K562 (cell line): Measurements from ENCODE around the gene SATB1.

Experiments
- CHD2 ChIP-seq: IDR thresholded peaks from 2 replicates; pipeline ENCODE4 v1.6.1; 2011; ENCODE audit warnings: low read depth, low read length
- EGR1 ChIP-seq: fragments of 450-650 bp; conservative IDR thresholded peaks from 2 replicates; pipeline ENCODE4 v1.6.1; 2017; ENCODE audit warnings: mild to moderate bottlenecking
- POLR2A ChIP-seq: fragments of 450-650 bp; conservative IDR thresholded peaks from 2 replicates; pipeline ENCODE4 v1.6.1; 2016
- RB1 ChIP-seq: fragments of 450-650 bp; IDR thresholded peaks from 2 replicates; pipeline ENCODE4 v1.6.1; 2017; ENCODE audit warnings: low read depth, mild to moderate bottlenecking
- ZNF12 ChIP-seq: sonication (generic); formaldehyde crosslinking; IDR thresholded peaks from 2 replicates; pipeline ENCODE4 v1.4.0; 2020; ENCODE audit warnings: mild to moderate bottlenecking, missing genetic modification reagents
- ZSCAN29 ChIP-seq: fragments of 450-650 bp; IDR thresholded peaks from 2 replicates; pipeline ENCODE4 v1.6.1; 2017
- TF ChIP-seq, protein P1 (sequence below): sonication (generic); formaldehyde crosslinking; IDR thresholded peaks from 2 replicates; pipeline ENCODE4 v1.9.0; 2022; ENCODE audit warnings: mild to moderate bottlenecking, missing genetic modification reagents
- TF ChIP-seq, protein P2 (sequence below): fragments of 250-450 bp; sonication (Bioruptor Pico); IDR thresholded peaks from 2 replicates; pipeline ENCODE4 v1.4.0; 2020; ENCODE audit warnings: mild to moderate bottlenecking, moderate library complexity

DNA sequence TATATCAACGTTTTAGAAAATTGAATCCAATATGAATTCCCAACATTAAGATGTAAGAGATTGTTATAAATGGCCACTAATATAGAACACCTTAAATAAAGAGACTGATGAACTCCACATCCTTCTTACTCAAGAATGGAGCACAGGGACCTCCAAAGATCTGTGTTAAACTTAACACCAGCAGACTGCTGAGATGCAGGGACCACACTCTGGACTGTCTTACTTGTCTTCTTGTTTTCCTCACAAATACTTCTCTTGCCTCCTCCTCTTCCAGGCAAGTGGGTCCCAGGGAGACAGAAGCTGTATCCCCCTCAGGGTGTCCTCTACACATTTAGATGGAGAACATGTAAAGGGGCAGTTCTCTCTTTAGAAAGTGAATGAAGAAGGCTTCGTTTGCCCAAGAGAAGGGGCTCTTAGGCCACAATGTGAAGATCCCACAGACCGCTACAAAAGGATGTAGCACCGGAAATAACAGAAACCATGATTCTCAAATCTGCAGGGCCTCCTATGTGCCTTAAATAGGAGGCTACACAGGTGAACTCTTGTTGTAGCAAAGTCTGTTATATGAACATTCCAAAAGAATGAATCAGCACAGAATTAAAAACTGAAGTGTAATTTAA lies 52.2 kb downstream of the SATB1 start:
- TF ChIP-seq ZNF12 = no peak
- no peak for TF ChIP-seq CHD2
- TF ChIP-seq ZSCAN29 = no peak
- TF ChIP-seq, protein P1, sequence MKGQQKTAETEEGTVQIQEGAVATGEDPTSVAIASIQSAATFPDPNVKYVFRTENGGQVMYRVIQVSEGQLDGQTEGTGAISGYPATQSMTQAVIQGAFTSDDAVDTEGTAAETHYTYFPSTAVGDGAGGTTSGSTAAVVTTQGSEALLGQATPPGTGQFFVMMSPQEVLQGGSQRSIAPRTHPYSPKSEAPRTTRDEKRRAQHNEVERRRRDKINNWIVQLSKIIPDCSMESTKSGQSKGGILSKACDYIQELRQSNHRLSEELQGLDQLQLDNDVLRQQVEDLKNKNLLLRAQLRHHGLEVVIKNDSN (CRISPR knock-in tag) = no peak
- no peak for TF ChIP-seq EGR1
- no peak for TF ChIP-seq POLR2A
- TF ChIP-seq RB1 = no peak
- TF ChIP-seq, protein P2, sequence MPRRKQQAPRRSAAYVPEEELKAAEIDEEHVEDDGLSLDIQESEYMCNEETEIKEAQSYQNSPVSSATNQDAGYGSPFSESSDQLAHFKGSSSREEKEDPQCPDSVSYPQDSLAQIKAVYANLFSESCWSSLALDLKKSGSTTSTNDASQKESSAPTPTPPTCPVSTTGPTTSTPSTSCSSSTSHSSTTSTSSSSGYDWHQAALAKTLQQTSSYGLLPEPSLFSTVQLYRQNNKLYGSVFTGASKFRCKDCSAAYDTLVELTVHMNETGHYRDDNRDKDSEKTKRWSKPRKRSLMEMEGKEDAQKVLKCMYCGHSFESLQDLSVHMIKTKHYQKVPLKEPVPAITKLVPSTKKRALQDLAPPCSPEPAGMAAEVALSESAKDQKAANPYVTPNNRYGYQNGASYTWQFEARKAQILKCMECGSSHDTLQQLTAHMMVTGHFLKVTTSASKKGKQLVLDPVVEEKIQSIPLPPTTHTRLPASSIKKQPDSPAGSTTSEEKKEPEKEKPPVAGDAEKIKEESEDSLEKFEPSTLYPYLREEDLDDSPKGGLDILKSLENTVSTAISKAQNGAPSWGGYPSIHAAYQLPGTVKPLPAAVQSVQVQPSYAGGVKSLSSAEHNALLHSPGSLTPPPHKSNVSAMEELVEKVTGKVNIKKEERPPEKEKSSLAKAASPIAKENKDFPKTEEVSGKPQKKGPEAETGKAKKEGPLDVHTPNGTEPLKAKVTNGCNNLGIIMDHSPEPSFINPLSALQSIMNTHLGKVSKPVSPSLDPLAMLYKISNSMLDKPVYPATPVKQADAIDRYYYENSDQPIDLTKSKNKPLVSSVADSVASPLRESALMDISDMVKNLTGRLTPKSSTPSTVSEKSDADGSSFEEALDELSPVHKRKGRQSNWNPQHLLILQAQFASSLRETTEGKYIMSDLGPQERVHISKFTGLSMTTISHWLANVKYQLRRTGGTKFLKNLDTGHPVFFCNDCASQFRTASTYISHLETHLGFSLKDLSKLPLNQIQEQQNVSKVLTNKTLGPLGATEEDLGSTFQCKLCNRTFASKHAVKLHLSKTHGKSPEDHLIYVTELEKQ (CRISPR knock-in tag) = no peak
